Right lobe of liver (tissue), 6 donors: Measurements from ENCODE around the gene CHFR. TPM values are rescaled to one million over a fixed set of nuclear protein-coding genes. Genes with fewer than 3 reads are reported as not detected.

ENCODE experiments used
- ATAC-seq, 4 donors: fragments of 200-7000 bp; cut with Tn5 transposase; one replicate each; pipeline ENCODE4 v1.9.1; 2020; ENCODE audit warnings: mild to moderate bottlenecking in 4 of 4, moderate library complexity in 4 of 4
- DNase-seq, 3 donors: peaks; one replicate each; pipeline ENCODE4 v3.0.0-alpha.2; 2020
- H3K27ac ChIP-seq, 3 donors: fragments of 200-600 bp; one replicate each; pipeline ENCODE4 v1.8.0; 2022
- H3K27me3 ChIP-seq, 2 donors: fragments of 200-600 bp; one replicate each; pipeline ENCODE4 v1.8.0; 2022
- H3K36me3 ChIP-seq, 4 donors: fragments of 200-600 bp; sonication (generic) in 1 of 4; one replicate each; pipeline versions ENCODE4 v1.5.1 to v1.8.0; 2017 to 2022; ENCODE audit warnings: control low read depth in 1 of 4
- H3K4me1 ChIP-seq, 4 donors: fragments of 200-600 bp; sonication (generic) in 1 of 4; one replicate each; pipeline versions ENCODE4 v1.5.1 to v1.8.0; 2017 to 2022; ENCODE audit warnings: control low read depth in 1 of 4
- H3K4me3 ChIP-seq, 3 donors: fragments of 200-600 bp; one replicate each; pipeline ENCODE4 v1.8.0; 2022
- H3K9me3 ChIP-seq, 4 donors: fragments of 200-600 bp; sonication (generic) in 1 of 4; one replicate each; pipeline versions ENCODE4 v1.5.1 to v1.8.0; 2017 to 2022; ENCODE audit warnings: control low read depth in 1 of 4
- CTCF ChIP-seq, 4 donors: fragments of 200-600 bp in 3 of 4; fragments of 450-650 bp in 1 of 4; IDR thresholded peaks; one replicate each; pipeline versions ENCODE4 v1.5.1 to v1.8.0; 2016 to 2022; ENCODE audit warnings: antibody characterized with exemption in 4 of 4, mild to moderate bottlenecking in 2 of 4
- POLR2A ChIP-seq: fragments of 450-650 bp; IDR thresholded peaks from one replicate; pipeline ENCODE4 v1.6.1; 2017; ENCODE audit warnings: antibody characterized with exemption, mild to moderate bottlenecking
- WGBS: methylation state at CpG from one replicate; pipeline ENCODE4 v1.1.6; 2018; ENCODE audit warnings: low coverage, low lambda C conversion rate; ENCODE audit not compliant: insufficient coverage; ENCODE audit errors: missing lambda C conversion rate; 5-methylcytosine and 5-hydroxymethylcytosine counted together
- intact Hi-C, 2 donors: fragments of 100-400 bp; cut with DNase I; formaldehyde crosslinking; loops; one replicate each; pipeline versions ENCODE4 v1.11.2 to v1.14.1; 2022
- total RNA-seq, 6 experiments: library from RNA; depleted of rRNA in 2 of 6; stranded (reverse); fragments of >200 nt in 2 of 6; fragmentation: NEBNext Ultra II Directional in 3 of 6; extraction: Animal tissue kit (Norgen Biotek cat#: 25700) in 3 of 6; gene quantifications; one replicate each; pipeline versions ENCODE4 v1.1.0 to v1.2.4, GENCODE V29; 2016 to 2023
- donor health status: DM: no; HTN: yes; CAD: no.
- donor health status: DM: no; HTN: no; CAD: no.
- donor health status: DM: no; HTN: no; CAD: no.
- donor health status: DM: no; HTN: yes; CAD: no.
- donor health status: DM: no; HTN: yes; CAD: no.

Gene CHFR
- total RNA-seq, 6 experiments from 2014 or later, result 11.0 to 20.4 (median 13.5) TPM

- no peak for DNase-seq
- no peak overlapping the region for H3K4me3 ChIP-seq
- H3K27me3 ChIP-seq, result no peaks in the 10 kb centered on the region
- no peak for TF ChIP-seq POLR2A
- TF ChIP-seq CTCF (IDR thresholded peaks at IDR 0.05), result no peak
- no peaks in the 10 kb centered on the region for H3K4me1 ChIP-seq
- H3K9me3 ChIP-seq, result no peaks in the 10 kb centered on the region
- intact Hi-C loops, result no loop called here
- ATAC-seq, result no peak
- 96% methylated on average over 9 of the region's 14 CpGs for WGBS
- peaks cover 0 to 86% (median 43%) of the 10 kb centered on the region in 4 donors for H3K36me3 ChIP-seq
- H3K27ac ChIP-seq, result no peak overlapping the region
These were observed 84.3 kb downstream of the CHFR start for GRCh38 chr12:132803125-132803524.

DNA sequence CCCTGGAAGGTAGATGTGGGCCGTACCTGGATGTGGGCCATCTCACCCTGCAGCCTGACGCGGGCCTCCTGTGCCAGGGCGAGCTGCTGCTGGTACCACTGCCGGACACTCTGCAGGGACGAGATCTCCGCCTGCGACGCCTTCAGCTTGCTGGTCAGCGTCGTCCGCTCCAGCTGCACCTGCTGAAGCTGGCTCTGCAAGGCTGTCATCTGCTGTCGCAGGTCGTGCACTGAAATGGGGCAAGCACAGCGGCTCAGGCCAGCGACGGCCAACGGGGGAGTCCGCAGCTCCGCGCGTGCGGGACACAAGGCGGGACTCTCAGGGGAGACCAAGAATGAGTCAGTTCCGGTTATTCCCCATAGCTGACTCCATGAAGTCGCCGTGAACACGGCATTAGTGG is 85.7 kb downstream of the CHFR start:
- Histone ChIP-seq H3K36me3 (peaks cover 0 to 90% (median 41%) of the 10 kb centered on the region in 4 donors), H3K4me3 (no peak overlapping the region), H3K27ac (no peak overlapping the region), H3K9me3 (no peaks in the 10 kb centered on the region), H3K27me3 (no peaks in the 10 kb centered on the region), H3K4me1 (no peaks in the 10 kb centered on the region)
- intact Hi-C loops, result no loop called here
- WGBS, result no CpG with 5 or more reads among the region's 28 CpGs
- TF ChIP-seq CTCF (IDR thresholded peaks at IDR 0.05) (no peak), POLR2A (no peak)
- DNase-seq, result no peak
- ATAC-seq, result no peak

GRCh38 chr12:132798836-132799235 is 88.6 kb downstream of the CHFR start:
- WGBS, result 80% methylated on average over 1 of the region's 15 CpGs
- TF ChIP-seq CTCF (IDR thresholded peaks at IDR 0.05) (no peak), POLR2A (no peak)
- no peaks in the 10 kb centered on the region for H3K9me3 ChIP-seq
- no peak overlapping the region for H3K4me3 ChIP-seq
- no peaks in the 10 kb centered on the region for H3K4me1 ChIP-seq
- intact Hi-C loops, result no loop called here
- DNase-seq, result no peak
- peaks cover 0 to 93% (median 49%) of the 10 kb centered on the region in 4 donors for H3K36me3 ChIP-seq
- H3K27me3 ChIP-seq, result no peaks in the 10 kb centered on the region
- no peak overlapping the region for H3K27ac ChIP-seq
- ATAC-seq, result no peak

- no peak for ATAC-seq
- TF ChIP-seq CTCF (IDR thresholded peaks at IDR 0.05), result no peak
- Histone ChIP-seq H3K4me1 (no peaks in the 10 kb centered on the region), H3K27ac (no peak overlapping the region), H3K4me3 (no peak overlapping the region), H3K36me3 (peaks cover 0 to 87% (median 45%) of the 10 kb centered on the region in 4 donors), H3K9me3 (no peaks in the 10 kb centered on the region), H3K27me3 (no peaks in the 10 kb centered on the region)
- intact Hi-C loops, result no loop called here
- DNase-seq, result no peak
- WGBS, result 94% methylated on average over 23 of the region's 24 CpGs
These were observed 89.4 kb downstream of the CHFR start for GRCh38 chr12:132797820-132798570.
